Stimulated activated CD4-positive, alpha-beta T cell treated with anti-CD3 and anti-CD28 coated beads, Interleukin-1b, Interleukin-23, amount 100 ng/mL, for 24 hours (primary cell): ENCODE measurements around the gene WDR17.

Source experiments
- DNase-seq, 4 experiments: peaks; one replicate each; pipeline ENCODE4 v3.0.0-alpha.2; 2020; ENCODE audit warnings: low read depth in 4 of 4, low spot score in 1 of 4

The WDR17 gene

DNA sequence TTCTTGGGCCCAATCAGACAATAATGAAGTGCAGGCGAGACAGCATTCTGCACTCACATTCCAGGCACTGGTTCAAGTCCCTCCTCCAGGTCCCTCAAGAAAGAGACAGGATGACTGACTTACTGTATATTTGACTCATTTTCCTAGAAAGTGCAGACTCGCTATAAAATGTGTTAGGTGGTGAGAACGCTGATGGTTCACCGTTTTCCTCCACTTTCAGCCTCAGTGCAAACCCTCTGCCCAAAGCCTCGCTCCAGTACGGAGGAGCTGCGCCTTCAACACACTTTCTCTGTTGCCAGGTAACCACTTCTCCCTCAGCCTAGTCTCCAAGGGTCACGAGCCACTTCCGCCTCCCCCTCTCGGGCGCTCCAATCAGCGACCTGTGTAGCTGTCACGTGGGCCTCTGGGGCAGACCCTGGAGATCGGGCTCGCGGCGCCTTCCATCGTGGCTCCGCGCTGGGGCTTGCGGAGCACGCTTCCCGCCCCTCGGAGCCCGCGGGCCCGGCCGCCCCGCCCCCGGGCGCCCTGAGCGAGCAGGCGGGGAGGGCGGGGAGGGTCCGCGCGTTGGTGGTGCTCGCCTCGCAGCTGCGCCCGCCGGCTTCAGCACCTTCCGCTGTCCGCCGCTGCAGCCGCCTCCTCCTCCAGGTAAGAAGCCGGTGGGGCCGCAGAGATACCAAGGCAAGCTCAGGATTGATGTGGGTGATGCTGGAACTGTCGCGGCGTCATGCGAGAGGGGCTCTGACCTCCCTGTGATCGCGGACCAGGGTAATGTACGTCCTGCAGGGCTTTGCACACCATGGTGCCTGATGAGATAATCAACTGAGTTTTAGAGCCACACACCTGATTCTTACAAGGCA, at the start of gene WDR17:
TSS of gene WDR17 (plus strand) at position 407 of the 857 bp plus-strand sequence. CDS start 45,740 bp downstream, outside the sequence.
- DNase-seq = peak; percentile 35 to 76 (median 56)

GRCh38 chr4:176016601-176017000, 49.0 kb upstream of the WDR17 start:
- DNase-seq = no peak

DNA sequence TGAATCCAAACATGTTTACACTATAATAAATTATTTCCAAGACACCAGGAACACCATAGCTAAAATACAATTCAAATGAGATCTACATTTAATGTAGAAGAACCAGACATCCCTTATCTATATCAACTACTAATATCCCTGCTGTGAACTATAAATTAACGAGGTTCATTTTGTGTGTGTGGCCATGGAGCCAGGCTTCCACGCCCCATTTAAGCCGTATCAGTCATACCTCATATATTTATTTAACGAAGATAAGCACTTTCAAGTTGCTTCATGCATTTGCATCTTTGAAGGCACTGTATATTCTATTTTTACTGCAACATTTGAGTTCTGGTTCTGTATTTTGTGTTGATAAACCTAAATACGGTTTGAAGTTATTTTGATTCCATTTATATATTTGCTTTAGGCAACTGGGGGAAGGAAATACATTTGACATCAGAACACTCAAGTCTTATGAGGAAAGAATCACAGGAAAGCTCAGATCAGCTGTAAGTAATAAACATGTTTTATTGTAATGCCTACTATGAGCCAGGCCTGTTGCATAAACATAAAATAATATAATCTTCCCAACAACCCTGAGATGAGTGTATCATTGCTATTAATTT, 45.1 kb upstream of the WDR17 start:
- no peak for DNase-seq

DNA sequence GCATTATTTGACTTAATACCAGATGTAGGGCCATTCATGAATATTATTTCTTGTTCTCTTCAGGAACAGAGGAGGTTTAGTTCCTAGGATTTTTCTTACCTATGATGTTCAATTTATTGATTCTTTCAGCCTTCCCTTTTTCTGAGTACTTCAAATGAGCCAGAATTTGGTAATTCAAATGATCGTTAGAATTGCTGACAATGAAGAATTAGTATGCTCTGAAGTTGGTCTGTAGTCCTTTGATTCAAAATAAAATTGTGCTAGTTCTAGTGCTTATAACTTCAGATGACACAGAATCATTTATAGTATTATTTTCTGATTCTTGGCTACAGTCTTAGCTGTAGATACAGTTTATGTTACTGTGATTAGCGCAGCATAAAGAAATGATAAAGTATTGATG, 35.2 kb upstream of the WDR17 start:
- DNase-seq = no peak

GRCh38 chr4:176031922-176032321, 33.7 kb upstream of the WDR17 start:
- no peak for DNase-seq

DNA sequence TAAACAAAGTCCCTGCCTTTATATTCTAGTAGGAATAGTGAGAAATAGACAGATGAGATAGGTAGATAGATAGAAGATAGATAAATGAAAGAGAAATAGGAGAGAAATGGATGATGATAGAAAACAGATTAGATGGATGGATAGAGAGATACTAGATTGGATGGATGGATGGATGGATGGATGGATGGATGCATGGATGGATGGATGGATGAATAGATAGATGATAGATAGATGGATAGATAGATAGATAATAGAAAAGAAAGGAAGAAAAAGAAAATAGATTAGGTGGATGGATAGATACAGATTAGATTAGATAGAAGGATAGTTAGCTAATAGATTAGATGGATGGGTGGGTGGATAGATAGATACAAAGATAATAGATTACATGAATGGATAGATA, 33.2 kb upstream of the WDR17 start:
- DNase-seq = no peak

- no peak for DNase-seq
These were observed 31.1 kb upstream of the WDR17 start for GRCh38 chr4:176034499-176034898.

GRCh38 chr4:176034936-176035335, 30.7 kb upstream of the WDR17 start:
- no peak for DNase-seq

DNA sequence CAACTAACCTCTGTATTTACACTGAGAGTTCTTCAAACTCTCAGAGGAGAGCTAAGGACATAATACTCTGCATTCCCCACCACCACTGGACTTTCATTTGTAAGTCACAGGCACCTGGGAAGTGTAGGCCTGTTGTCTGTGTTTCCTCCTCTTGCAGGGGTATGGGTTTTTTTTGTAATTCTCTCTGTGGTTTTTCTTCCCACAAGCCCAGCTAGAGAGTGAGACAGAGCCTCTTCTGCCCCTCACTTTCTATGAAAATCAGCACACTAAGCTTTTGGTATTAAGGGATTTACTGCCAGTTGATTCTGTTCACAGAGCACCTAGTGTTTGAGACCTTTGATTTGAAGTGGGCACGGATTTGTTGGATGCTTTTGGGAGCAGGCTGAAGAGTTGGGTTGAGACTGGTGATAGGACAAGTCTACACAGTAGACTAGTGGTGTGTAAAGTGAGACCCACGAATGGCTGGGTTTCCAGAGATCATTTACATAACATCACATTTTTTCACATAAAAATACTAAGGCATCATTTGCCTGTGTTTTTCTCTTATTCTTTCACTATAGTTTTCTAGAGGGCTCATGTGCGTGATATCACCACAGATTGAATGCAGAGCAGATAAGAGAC, 28.9 kb upstream of the WDR17 start:
- DNase-seq = no peak

GRCh38 chr4:176038789-176039188, 26.9 kb upstream of the WDR17 start:
- no peak for DNase-seq

DNA sequence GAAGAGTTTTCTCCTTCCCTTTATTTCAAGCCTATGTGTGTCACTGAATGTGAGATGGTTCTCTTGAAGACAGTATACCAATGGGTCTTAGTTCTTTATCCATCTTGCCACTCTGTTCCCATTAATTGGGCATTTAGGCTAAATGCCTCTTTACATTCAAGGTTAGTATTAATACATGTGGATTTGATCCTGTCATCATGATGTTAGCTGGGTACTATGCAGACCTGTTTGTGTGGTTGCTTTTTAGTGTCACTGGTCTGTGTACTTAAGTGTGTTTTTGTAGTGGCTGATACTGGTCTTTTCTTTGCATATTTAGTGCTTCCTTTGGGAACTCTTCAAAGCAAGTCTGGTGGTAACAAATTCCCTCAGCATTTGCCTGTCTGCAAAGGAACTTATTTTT, 23.4 kb upstream of the WDR17 start:
- DNase-seq = no peak

DNA sequence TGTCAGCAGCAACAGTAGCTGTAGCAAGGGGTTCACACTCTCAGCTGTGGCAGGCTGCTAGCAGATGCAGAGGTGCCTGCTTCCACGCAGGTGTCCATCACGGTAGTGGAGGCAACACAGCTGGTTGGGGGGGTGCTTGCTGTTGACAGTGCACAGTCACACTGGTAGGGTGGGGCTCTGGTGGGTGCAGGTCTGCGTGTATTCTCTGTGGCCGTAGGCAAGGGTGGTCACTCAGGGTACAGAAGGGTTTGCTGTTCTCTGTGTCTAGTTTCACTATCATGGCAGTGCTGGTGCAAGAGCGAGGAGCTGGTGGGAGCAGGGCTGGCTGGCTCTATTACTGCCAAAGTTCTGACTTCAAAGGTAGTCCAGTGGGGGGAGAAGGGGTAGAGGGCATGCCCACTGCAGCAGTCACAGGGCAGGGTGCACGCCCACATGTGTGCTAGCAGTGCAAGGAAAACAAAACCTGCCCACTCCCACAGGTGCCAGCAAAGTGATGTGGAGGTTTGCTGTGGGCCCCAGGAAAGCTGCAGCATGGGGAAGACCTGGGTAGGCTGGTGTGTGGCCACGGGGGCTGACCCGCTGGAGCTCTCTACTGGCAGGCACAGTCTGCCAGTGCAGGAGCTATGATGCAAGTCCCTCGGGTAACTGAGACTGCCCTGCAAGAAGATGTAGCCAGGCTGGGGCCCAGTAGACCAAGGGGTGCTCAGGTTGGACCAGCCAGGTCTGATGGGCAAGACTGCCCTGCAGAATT, 21.6 kb upstream of the WDR17 start:
- no peak for DNase-seq

GRCh38 chr4:176044589-176044951, 21.1 kb upstream of the WDR17 start:
- no peak for DNase-seq

DNA sequence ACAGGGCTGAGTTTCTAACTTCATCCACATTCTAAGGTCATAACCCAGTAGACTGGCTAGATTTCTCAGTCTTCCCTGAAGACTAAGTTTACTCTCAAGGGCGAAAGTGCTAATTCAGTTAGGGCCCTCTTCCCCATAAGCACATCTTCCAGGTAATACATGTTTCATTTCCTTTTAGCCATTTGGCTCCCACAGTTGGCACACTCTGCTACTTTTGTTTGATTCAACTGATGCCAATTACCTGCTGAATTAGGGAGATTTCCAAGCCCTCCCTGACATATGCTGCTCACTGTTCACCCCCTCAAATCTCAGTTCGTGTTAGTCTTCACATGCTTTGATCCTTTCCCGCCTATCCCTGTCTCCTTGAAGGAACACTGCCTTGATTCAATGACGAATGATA, 17.0 kb upstream of the WDR17 start:
- no peak for DNase-seq

DNA sequence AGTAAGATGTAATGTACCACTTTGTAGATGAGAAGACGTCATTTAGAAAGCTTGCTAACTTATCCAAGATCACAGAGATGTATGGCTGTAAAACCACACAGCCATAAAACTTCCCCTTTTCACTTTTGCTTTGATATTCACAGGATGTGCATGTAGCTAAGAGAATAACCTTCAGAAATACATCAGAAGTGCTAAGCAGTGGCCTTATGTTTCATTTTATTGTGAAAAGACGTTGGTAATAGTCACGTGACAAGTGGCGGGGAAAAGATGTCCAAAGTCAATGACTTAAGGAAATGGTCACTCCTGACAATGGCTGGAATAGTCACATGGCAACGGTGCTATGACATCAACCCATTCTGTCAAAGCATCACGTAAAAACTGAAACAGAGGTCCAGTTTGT, 12.9 kb upstream of the WDR17 start:
- DNase-seq = no peak

DNA sequence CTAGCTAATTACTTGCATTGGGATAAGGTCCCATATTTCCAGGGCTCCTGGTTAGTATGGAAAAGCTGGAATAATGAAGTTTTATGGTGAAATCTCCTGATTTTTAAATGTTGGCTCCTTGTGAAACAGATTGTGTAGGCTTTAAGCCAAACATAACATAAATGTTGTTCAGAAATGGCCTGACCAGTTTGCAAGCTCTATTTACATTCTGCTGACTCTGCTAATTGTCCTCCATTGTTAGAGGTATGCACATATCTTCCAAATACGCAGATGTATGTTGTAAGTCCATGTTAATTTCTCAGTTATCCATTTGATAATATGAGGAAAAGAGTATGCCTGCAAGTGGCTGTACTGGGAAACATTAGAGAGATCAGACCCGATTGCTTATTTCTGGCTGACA, 11.9 kb upstream of the WDR17 start:
- no peak for DNase-seq

- no peak for DNase-seq
These were observed 10.7 kb upstream of the WDR17 start for GRCh38 chr4:176054942-176055341.

DNA sequence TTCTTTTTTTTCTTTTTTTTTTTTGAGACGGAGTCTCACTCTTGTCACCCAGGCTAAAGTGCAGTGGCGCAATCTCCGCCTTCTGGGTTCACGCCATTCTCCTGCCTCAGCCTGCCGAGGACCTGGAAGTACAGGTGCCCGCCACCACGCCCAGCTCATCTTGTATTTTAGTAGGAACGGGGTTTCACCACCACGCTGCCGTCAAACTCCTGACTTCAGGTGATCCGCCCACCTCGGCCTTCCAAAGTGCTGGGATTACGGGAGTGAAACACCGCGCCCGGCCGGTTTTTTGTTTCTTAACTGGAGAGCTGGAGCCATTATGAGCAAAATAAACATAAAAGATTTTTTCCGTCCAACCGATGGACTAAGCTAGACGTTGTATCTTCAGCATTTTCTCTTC, 1.9 kb upstream of the WDR17 start:
- no peak for DNase-seq

DNA sequence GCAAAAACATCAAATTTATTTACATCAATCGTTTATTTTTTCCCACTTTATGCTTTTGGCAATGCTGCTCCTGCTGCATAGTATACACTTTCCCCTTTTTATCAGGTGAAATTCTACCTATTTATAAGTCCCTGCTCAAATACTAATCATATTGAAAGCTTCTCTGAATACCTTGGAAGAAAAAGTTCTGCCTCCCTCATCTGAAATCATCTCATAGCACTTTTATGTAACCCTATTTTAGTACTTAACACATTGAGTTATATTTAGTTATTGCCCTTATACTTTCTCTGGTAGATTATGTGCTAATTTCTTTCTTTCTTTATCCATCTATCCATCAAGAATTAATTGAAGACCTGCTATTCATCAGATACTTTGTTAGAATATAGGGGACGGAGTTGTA, 1.1 kb upstream of the WDR17 start:
- DNase-seq = no peak

- no peak for DNase-seq
These were observed 1.1 kb downstream of the WDR17 start for GRCh38 chr4:176066757-176067156.

- no peak for DNase-seq
These were observed 11.9 kb downstream of the WDR17 start for GRCh38 chr4:176077561-176077960.

GRCh38 chr4:176084769-176085168, 19.1 kb downstream of the WDR17 start:
- no peak for DNase-seq
